Measurements from ENCODE around the gene ZDHHC1.

- no peak for TF ChIP-seq POLR2AphosphoS5 (IDR thresholded peaks at IDR 0.05)
- no peak for TF ChIP-seq POLR2A (IDR thresholded peaks at IDR 0.05)
These were observed 58.7 kb downstream of the ZDHHC1 start for GRCh38 chr16:67357561-67357960.
